PFSK-1 (cell line): Measurements from ENCODE around the gene FGFBP1. TPM values are rescaled to one million over a fixed set of nuclear protein-coding genes. Genes with fewer than 3 reads are reported as not detected.

Experiments
- FOXP2 ChIP-seq: optimal IDR thresholded peaks from 2 replicates; pipeline ENCODE3; 2011; ENCODE audit warnings: borderline replicate concordance, control low read depth, inconsistent platforms; ENCODE audit not compliant: insufficient read depth; ENCODE audit errors: extremely low read length, extremely low read depth
- POLR2AphosphoS5 ChIP-seq: IDR thresholded peaks from 2 replicates; pipeline ENCODE4 v1.6.1; 2012; ENCODE audit warnings: low read depth, mild to moderate bottlenecking, control low read depth, low read length, moderate library complexity
- REST ChIP-seq, 2 experiments: IDR thresholded peaks; 2 replicates each; pipeline versions ENCODE4 v1.6.1 to v1.8.0; 2011 to 2012; ENCODE audit warnings: low read depth in 2 of 2, low read length in 2 of 2, control low read depth in 1 of 2, inconsistent platforms in 1 of 2, mild to moderate bottlenecking in 1 of 2, moderate library complexity in 1 of 2; ENCODE audit not compliant: insufficient read depth in 1 of 2
- SIN3A ChIP-seq: IDR thresholded peaks from 2 replicates; pipeline ENCODE4 v1.6.1; 2012; ENCODE audit warnings: mild to moderate bottlenecking, low read length, moderate library complexity, borderline replicate concordance; ENCODE audit not compliant: insufficient read depth
- TAF1 ChIP-seq: IDR thresholded peaks from 2 replicates; pipeline ENCODE4 v1.6.1; 2012; ENCODE audit warnings: low read length, control low read depth, borderline replicate concordance; ENCODE audit not compliant: insufficient read depth
- polyA plus RNA-seq: library from polyadenylated mRNA; unstranded; fragments of >200 nt; gene quantifications from one replicate; pipeline ENCODE4 v1.2.1, GENCODE V29; 2012; ENCODE audit warnings: low read depth, missing spikeins; ENCODE audit not compliant: insufficient read length

The FGFBP1 gene
- polyA plus RNA-seq = not detected

DNA sequence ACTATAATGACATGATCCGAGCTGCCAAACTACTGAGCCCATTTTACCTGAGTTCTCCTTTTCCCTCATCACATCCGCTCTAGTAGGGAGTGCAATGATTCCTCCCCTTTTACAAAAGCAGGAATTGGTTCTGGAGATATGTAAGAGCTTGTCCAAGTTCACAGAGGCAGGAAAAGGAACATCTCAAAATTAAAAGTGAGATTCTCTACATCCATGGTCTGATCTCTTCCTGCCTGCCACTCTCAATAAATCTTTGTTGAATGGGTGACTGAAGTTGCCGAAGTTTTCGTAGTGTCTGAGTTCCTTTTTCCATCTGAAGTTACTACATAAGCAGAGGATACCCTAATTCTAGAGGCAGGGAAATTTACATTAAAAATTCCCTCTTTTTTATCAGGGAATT is at the start of gene FGFBP1:
Gene FGFBP1 (minus strand): TSS at position 101 of the 400 bp plus-strand sequence. CDS start 2,108 bp downstream, outside the sequence.
- TF ChIP-seq POLR2AphosphoS5 (no peak), TAF1 (no peak), SIN3A (no peak), REST (IDR thresholded peaks at IDR 0.05; ENCODE audit: insufficient read depth in 1 of 2, low read depth in 2 of 2, low read length in 2 of 2) (no peak), FOXP2 (no peak)

- TF ChIP-seq TAF1 (no peak), FOXP2 (no peak), SIN3A (no peak), POLR2AphosphoS5 (no peak), REST (IDR thresholded peaks at IDR 0.05; ENCODE audit: insufficient read depth in 1 of 2, low read depth in 2 of 2, low read length in 2 of 2) (no peak)
Observed at GRCh38 chr4:15988222-15988621, 49.7 kb upstream of the FGFBP1 start.

GRCh38 chr4:15986907-15987306 is 48.4 kb upstream of the FGFBP1 start:
- TF ChIP-seq TAF1 (no peak), FOXP2 (no peak), REST (IDR thresholded peaks at IDR 0.05; ENCODE audit: insufficient read depth in 1 of 2, low read depth in 2 of 2, low read length in 2 of 2) (no peak), SIN3A (no peak), POLR2AphosphoS5 (no peak)

DNA sequence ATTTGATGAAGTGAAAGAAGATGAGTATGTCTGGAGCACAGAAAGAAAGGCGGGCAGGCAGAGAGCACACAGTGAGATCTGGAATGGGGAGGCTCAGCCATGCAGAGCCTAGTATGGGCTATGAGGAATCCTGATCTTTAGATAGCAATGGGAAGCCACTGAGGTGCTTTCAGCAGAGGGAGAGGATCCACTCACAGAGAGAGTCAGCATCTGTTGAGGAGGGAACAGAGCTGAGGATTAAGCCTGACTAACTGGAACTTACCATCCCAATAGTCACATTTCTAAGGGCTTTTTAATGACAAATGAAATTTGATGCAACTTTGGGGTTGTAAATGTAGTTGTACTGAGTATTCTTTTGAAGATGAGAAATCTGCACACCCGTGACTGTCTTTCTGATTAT is 45.1 kb upstream of the FGFBP1 start:
- no peak for TF ChIP-seq FOXP2
- no peak for TF ChIP-seq POLR2AphosphoS5
- TF ChIP-seq REST (IDR thresholded peaks at IDR 0.05; ENCODE audit: insufficient read depth in 1 of 2, low read depth in 2 of 2, low read length in 2 of 2) = no peak
- no peak for TF ChIP-seq SIN3A
- no peak for TF ChIP-seq TAF1

GRCh38 chr4:15982842-15983524 is 44.4 kb upstream of the FGFBP1 start:
- TF ChIP-seq TAF1 (no peak), POLR2AphosphoS5 (no peak), FOXP2 (no peak), SIN3A (no peak), REST (IDR thresholded peaks at IDR 0.05; ENCODE audit: insufficient read depth in 1 of 2, low read depth in 2 of 2, low read length in 2 of 2) (no peak)
